Measurements from ENCODE around the gene MEGF11.

DNA sequence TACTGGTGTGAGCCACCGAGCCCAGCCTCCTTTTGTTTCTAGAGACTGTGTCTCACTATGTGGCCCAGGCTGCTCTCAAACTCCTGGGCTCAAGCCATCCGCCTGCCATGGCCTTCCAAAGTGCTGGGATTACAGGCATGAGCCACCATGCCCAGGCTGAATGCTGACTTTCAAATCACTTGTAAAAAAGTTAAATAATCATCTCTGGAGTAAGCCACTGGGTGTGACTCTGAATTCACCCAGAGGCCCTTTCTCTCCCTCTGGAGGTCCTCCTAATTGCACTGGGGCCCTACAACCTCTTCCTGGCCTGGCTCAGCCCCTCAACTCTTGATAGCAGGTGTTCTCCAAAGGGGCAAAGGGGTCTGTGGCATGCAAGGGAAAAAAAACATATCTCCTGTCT is 54.8 kb downstream of the MEGF11 start:
- TF ChIP-seq CTBP1 (IDR thresholded peaks at IDR 0.05; ENCODE audit: borderline replicate concordance) = no peak
- no peak for TF ChIP-seq L3MBTL2 (conservative IDR thresholded peaks at IDR 0.05)
